HG03558 (cell line): Measurements from ENCODE around the gene MAST4.

Experiments
- ATAC-seq: cut with Tn5 transposase; IDR thresholded peaks from one replicate; pipeline ENCODE4 v1.9.1; 2021; ENCODE audit warnings: moderate number of reproducible peaks; ENCODE audit not compliant: unreplicated experiment; ENCODE audit errors: extremely low read depth

Gene MAST4

GRCh38 chr5:66863243-66864170 lies 267.3 kb downstream of the MAST4 start:
- no peak for ATAC-seq

- no peak for ATAC-seq
Observed at GRCh38 chr5:66864240-66864884, 268.2 kb downstream of the MAST4 start.

GRCh38 chr5:66867618-66868322 lies 271.6 kb downstream of the MAST4 start:
- no peak for ATAC-seq

- no peak for ATAC-seq
Observed at GRCh38 chr5:66869347-66869746, 273.2 kb downstream of the MAST4 start.

DNA sequence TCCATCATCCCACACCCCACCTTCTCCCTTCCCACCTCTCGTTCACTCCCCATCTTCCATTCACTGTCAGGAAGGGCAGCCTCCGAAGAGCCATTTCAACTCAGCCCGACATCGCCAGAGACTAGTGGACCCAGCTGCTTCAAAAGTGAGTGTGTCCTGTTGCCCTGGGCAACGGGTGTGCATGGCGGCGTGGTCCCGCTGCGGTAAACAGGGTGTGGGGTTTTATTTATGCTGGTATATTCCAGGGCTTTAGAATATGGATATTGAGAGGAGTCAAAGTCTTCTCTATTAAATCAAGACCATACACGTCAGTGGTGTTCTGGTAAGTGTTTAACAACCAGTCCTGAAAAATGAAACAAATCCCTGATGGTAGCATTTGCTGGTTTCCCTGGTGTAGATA lies 274.5 kb downstream of the MAST4 start:
- no peak for ATAC-seq

DNA sequence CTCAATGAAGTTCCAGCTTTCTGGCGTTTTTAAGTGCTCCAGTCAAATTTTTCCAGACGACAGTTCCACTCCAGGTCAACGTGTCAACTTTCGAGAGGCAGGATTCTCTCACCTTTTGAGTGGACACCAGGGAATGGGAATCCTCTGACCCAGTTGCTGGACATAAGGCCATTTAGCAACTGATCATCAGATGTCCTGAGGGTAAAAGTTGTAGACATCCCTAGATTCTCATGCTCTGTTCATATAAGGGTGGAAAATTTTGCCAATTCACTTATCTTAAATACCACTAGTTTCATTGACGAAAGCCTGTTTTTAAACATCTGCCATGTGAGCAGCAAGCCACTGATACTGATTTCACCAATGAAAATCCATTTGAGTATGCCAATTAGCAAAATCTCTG lies 275.5 kb downstream of the MAST4 start:
- no peak for ATAC-seq

DNA sequence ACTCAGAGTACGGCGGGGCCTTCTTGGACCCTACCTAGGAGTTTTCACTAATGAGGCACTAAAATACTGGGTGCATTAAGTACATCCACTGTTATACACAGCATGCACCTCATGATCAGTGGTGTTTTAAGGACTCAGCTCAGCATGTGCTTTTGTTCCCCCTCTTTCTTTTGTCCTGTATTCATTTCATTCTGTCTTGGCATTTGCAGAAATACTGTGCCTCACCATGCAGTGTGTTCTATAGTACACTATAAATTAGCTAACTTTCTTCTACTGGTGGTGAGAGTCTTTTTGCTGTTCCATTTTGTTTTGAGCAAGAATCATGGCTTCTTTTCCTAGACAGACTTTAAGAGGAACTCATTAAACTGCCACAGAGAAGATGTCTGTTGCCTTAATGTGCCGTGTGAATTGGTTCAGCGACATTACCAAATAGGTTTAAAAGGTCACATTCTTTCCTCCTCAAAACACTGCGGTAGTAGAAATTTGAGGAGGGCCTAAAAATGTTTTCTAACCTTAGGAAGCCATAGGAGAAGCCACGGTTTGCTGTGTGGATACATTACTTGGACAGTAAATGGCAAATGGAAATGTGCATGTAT lies 276.6 kb downstream of the MAST4 start:
- ATAC-seq: no peak

- ATAC-seq: no peak
Observed at GRCh38 chr5:66874004-66874403, 277.8 kb downstream of the MAST4 start.

GRCh38 chr5:66875315-66875714 lies 279.1 kb downstream of the MAST4 start:
- ATAC-seq: no peak

DNA sequence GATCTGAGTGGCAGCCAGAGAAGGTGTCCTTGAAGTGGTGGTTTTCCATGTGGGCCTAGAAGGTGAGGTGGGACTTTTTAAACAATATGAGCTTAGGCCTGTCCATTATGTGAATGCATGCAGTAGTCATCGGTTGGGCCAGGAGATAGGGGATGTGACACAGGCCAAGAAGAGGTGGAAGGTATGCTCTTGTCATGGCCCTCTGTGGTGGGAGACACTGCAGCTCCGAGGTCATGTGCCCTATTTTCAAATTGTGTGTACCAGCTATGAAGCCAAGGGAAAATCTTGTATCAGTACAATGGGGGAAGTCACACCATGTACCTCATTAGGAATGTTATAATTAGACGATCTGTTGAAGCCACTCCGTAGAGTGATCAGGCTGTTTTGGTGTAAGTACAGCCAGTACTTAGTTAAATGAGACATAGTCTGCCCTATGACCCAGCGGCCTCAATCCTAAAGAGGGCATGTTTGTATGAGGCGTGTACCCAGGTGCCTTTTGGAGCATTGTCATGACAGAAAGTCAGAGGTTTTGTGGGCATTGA lies 280.1 kb downstream of the MAST4 start:
- no peak for ATAC-seq

GRCh38 chr5:66877843-66878242 lies 281.6 kb downstream of the MAST4 start:
- ATAC-seq: no peak

DNA sequence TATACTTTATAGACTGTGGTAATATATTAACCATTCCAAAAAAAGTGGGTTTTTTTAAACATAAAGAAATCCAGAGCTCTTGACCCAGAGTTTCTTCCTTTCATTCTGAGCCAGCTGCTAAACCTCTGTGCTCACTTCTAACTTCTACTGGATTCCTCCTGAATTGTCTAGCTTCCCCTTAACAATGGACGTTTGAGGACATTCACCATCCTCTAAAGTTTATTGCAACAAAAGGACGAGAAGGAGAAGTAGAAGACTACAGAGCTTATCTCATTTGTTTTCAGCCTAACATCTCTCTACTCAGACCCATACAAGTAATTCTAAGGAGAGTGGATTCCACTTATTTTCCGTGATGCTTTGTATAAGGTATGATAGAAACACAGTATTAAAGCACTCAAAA lies 284.2 kb downstream of the MAST4 start:
- ATAC-seq: no peak

- ATAC-seq: no peak
Observed at GRCh38 chr5:66881480-66882161, 285.4 kb downstream of the MAST4 start.

DNA sequence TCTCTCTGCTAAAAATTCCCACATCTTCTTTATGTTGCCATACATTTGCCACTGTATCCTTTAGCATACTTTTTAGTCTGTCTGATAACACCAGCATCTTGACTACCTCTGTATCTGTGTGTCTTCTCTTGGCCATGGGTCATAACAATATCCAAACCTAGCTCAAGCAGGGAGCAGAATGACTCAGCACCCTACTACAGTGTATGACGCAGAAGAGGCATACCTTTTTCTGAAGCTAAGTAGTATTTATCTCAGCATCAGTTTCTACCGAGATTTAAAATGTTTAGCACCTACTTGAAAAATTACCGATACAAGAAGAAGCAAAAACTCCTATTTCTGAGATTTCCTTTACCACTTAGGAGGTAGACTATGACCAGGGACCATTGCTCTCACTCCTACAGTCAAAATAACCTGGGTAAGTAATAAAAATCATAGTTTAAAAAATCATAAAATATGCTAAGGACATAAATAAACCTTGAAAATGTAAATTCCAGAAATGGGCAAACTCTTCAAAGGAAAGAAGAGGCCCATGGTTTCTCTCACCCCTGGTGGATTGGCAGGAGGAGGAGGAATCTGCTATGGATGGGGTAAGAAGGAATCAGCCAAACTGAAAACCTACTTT lies 286.5 kb downstream of the MAST4 start:
- ATAC-seq: no peak

GRCh38 chr5:66884564-66885243 lies 288.5 kb downstream of the MAST4 start:
- ATAC-seq: no peak

- ATAC-seq: no peak
Observed at GRCh38 chr5:66886941-66887340, 290.7 kb downstream of the MAST4 start.

- ATAC-seq: no peak
Observed at GRCh38 chr5:66888613-66889012, 292.4 kb downstream of the MAST4 start.

GRCh38 chr5:66889056-66889455 lies 292.9 kb downstream of the MAST4 start:
- no peak for ATAC-seq

- ATAC-seq: no peak
Observed at GRCh38 chr5:66889524-66889923, 293.3 kb downstream of the MAST4 start.
